Cardiac muscle cell (in vitro differentiated cells and primary cell): Measurements from ENCODE around the gene LY9. TPM values are rescaled to one million over a fixed set of nuclear protein-coding genes. Genes with fewer than 3 reads are reported as not detected.

Experiments used
- DNase-seq, 2 donors: peaks; one replicate each; pipeline versions ENCODE4 v3.0.0 to v3.0.0-alpha.2; 2010 to 2017; ENCODE audit warnings: low read depth in 1 of 2, low spot score in 1 of 2
- H3K27ac ChIP-seq: fragments of 200-600 bp; sonication (generic); 2 replicates; pipeline ENCODE4 v1.5.1; 2016
- H3K27me3 ChIP-seq: fragments of 200-600 bp; sonication (generic); 2 replicates; pipeline ENCODE4 v1.6.0; 2016; ENCODE audit warnings: control low read depth
- H3K36me3 ChIP-seq: fragments of 200-600 bp; sonication (generic); 2 replicates; pipeline ENCODE4 v1.5.1; 2016; ENCODE audit warnings: control low read depth
- H3K4me1 ChIP-seq: fragments of 200-600 bp; sonication (generic); 2 replicates; pipeline ENCODE4 v1.8.1; 2017; ENCODE audit warnings: low read depth, mild to moderate bottlenecking, mixed run types
- H3K4me3 ChIP-seq: fragments of 200-600 bp; sonication (generic); 2 replicates; pipeline ENCODE4 v1.5.1; 2016; ENCODE audit warnings: mild to moderate bottlenecking
- H3K9me3 ChIP-seq: fragments of 200-600 bp; sonication (generic); 2 replicates; pipeline ENCODE4 v1.5.1; 2017; ENCODE audit warnings: low read depth, mild to moderate bottlenecking, control low read depth
- CTCF ChIP-seq: IDR thresholded peaks from 2 replicates; pipeline ENCODE4 v1.5.1; 2012; ENCODE audit warnings: low read depth, mild to moderate bottlenecking, low read length
- polyA plus RNA-seq: library from polyadenylated mRNA; unstranded; fragments of >200 nt; fragmentation: Nextera tagmentation; extraction: Ambion mirVana; gene quantifications from 2 replicates; pipeline ENCODE4 v1.2.1, GENCODE V29; 2016
- total RNA-seq: library from RNA; depleted of rRNA; stranded (reverse); fragments of >200 nt; gene quantifications from 2 replicates; pipeline ENCODE4 v1.2.3, GENCODE V29; 2016

The LY9 gene
- total and polyA plus RNA-seq, 2 experiments from 2014 or later = not detected

DNA sequence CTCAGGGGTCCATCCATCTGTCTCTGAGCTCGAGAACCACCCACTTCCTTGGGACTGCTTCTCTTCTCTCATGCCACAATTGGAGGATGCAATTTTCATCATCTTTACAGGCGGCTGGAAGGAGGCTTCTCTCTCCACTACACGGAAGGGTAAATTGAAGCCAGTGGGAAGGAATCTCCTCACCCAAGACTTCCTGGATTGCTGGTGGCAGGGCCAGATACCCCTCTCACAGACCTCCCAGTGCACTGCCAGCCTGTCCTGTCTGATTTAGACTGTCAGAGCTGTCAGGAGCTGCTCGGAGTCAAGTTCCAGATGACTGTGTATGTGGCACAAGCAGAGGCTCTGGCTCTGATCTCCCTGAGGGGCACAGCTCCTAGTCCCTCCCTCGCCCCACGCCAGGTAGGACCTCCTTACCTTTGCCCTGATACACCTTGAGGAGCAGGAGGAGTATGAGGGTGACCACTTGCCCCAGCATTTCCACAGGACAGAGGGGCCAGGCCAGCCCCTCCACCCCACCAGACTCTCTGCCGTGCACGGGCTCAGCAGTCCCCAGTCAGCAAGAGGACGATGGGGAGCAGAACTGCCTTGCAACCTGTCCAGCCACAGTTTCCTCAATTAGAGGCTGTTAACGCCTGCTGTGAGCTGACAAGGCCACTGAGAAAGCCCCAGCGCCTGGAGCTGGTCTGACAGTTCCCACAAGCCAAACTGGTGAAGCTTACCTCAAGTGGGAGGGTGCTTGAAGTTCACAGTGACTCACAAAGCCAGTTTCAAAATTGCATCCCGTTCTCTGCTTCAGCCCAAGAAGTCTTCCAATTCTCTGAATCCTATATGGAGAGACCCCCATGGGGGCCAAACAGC is 66.5 kb downstream of the LY9 start, which contains the start of gene CD244:
TSS of gene CD244 (minus strand) at position 685 of the 858 bp plus-strand sequence. CDS start at position 475, 210 bp downstream.
- TF ChIP-seq CTCF = no peak
- no peak within 1 kb of the TSS for H3K27ac ChIP-seq
- peaks cover 4% of the 10 kb centered on the region for H3K4me1 ChIP-seq
- peak; percentile 73 to 77 for DNase-seq
- H3K9me3 ChIP-seq = no peaks in the 10 kb centered on the region
- no peaks in the 10 kb centered on the region for H3K36me3 ChIP-seq
- no peaks in the 10 kb centered on the region for H3K27me3 ChIP-seq
- no peak within 1 kb of the TSS for H3K4me3 ChIP-seq

DNA sequence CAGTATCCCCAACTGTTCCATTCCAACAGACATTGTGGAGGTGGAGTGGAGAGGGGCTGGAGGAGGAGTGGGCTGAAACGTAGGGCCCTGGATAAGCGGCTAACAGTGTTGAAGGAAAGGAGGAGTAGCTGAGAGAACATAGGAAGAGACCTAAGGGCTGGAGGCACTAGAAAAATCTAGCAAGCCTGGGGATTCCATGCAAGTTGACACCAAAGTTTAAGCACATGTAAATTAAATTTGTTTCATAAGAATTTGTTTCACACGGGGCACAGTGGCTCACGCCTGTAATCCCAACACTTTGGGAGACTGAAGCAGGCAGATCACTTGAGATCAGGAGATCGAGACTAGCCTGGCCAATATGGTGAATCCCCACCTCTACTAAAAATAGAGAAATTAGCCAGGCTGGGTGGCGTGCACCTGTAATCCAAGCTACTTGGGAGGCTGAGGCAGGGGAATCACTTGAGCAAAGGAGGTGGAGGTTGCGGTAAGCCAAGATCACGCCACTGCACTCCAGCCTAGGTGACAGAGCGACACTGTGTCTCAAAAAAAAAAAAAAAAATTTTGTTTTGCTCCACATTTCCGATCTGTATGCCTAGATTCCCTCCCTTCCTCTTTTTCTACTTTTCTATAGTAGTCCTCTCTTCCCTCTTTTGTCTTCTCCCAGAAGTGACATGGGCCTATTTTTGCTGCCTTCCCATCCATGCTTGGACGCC is 67.2 kb downstream of the LY9 start:
- no peak overlapping the region for H3K27ac ChIP-seq
- no peaks in the 10 kb centered on the region for H3K36me3 ChIP-seq
- no peaks in the 10 kb centered on the region for H3K27me3 ChIP-seq
- H3K9me3 ChIP-seq = no peaks in the 10 kb centered on the region
- DNase-seq = no peak
- TF ChIP-seq CTCF = no peak
- H3K4me3 ChIP-seq = no peak overlapping the region
- H3K4me1 ChIP-seq = peaks cover 4% of the 10 kb centered on the region

- no peak overlapping the region for H3K27ac ChIP-seq
- DNase-seq = no peak
- H3K27me3 ChIP-seq = no peaks in the 10 kb centered on the region
- peaks cover 4% of the 10 kb centered on the region for H3K4me1 ChIP-seq
- no peaks in the 10 kb centered on the region for H3K9me3 ChIP-seq
- no peaks in the 10 kb centered on the region for H3K36me3 ChIP-seq
- no peak for TF ChIP-seq CTCF
- no peak overlapping the region for H3K4me3 ChIP-seq
These were observed 67.8 kb downstream of the LY9 start for GRCh38 chr1:160863774-160864131.

GRCh38 chr1:160864173-160864572 is 68.2 kb downstream of the LY9 start:
- no peak for DNase-seq
- Histone ChIP-seq H3K27ac (no peak overlapping the region), H3K4me1 (peaks cover 4% of the 10 kb centered on the region), H3K27me3 (no peaks in the 10 kb centered on the region), H3K4me3 (no peak overlapping the region), H3K36me3 (no peaks in the 10 kb centered on the region), H3K9me3 (no peaks in the 10 kb centered on the region)
- no peak for TF ChIP-seq CTCF

- Histone ChIP-seq H3K4me1 (peaks cover 4% of the 10 kb centered on the region), H3K4me3 (no peak overlapping the region), H3K27me3 (no peaks in the 10 kb centered on the region), H3K27ac (no peak overlapping the region), H3K36me3 (no peaks in the 10 kb centered on the region), H3K9me3 (no peaks in the 10 kb centered on the region)
- TF ChIP-seq CTCF = no peak
- no peak for DNase-seq
These were observed 69.4 kb downstream of the LY9 start for GRCh38 chr1:160865337-160865736.
